SH-SY5Y (cell line): Measurements from ENCODE around the gene CYREN.

Experiments
- GATA2 ChIP-seq: IDR thresholded peaks from 2 replicates; pipeline ENCODE4 v1.6.1; 2011; ENCODE audit warnings: mild to moderate bottlenecking, low read depth, low read length
- GATA3 ChIP-seq: IDR thresholded peaks from 2 replicates; pipeline ENCODE4 v1.6.1; 2011; ENCODE audit warnings: low read depth, mild to moderate bottlenecking, low read length, moderate library complexity

GRCh38 chr7:135151132-135151531 lies 19.4 kb downstream of the CYREN start:
- TF ChIP-seq GATA3 (no peak), GATA2 (no peak)
